GM10266 (cell line): ENCODE results near the gene WDR86.

ENCODE experiments used
- DNase-seq: peaks from one replicate; pipeline ENCODE4 v3.0.0; 2012; ENCODE audit errors: extremely low spot score
- CTCF ChIP-seq: IDR thresholded peaks from 2 replicates; pipeline ENCODE4 v1.5.1; 2012; ENCODE audit warnings: mild to moderate bottlenecking, low read depth; ENCODE audit not compliant: control insufficient read depth, insufficient read depth; ENCODE audit errors: missing control alignments

WDR86 gene

GRCh38 chr7:151337346-151337745 is 72.5 kb downstream of the WDR86 start:
- TF ChIP-seq CTCF = no peak
- DNase-seq = no peak

- no peak for TF ChIP-seq CTCF
- no peak for DNase-seq
Measured at GRCh38 chr7:151336027-151336708, 73.7 kb downstream of the WDR86 start.

GRCh38 chr7:151334628-151335027 is 75.2 kb downstream of the WDR86 start:
- no peak for DNase-seq
- no peak for TF ChIP-seq CTCF
